Gastroesophageal sphincter (tissue), 3 donors: ENCODE results near the gene HMGCR.

ENCODE experiments used
- EP300 ChIP-seq: sonication (generic); formaldehyde crosslinking; IDR thresholded peaks from one replicate; pipeline ENCODE4 v1.6.1; 2017; ENCODE audit warnings: antibody characterized with exemption, mild to moderate bottlenecking
- TF ChIP-seq, protein P1 (sequence below), 4 experiments: fragments of 200-600 bp in 2 of 4; fragments of 450-650 bp in 2 of 4; sonication (generic) in 1 of 4; IDR thresholded peaks; one replicate each; pipeline ENCODE4 v1.5.1; 2017 to 2019; ENCODE audit warnings: antibody characterized with exemption in 4 of 4, mild to moderate bottlenecking in 2 of 4, moderate library complexity in 2 of 4

DNA sequence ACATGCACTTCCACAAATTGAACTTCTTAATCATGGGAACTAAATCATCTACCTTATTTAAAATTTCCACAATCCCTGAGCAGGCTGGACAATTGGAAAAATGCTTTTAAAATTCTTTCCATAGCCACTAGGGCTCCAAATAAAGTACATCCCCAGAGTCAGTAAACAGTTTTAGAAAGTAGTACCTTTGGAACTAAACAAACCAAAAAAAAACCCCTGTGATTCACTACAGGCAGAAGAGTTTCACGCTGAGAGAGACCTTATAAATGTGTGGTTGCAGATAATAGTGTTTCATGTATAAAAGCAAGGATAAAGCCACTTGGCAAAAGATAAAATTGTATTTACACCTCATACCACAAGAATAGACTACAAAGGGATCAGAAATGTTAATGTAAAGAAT is 11.8 kb upstream of the HMGCR start:
- TF ChIP-seq, protein P1, sequence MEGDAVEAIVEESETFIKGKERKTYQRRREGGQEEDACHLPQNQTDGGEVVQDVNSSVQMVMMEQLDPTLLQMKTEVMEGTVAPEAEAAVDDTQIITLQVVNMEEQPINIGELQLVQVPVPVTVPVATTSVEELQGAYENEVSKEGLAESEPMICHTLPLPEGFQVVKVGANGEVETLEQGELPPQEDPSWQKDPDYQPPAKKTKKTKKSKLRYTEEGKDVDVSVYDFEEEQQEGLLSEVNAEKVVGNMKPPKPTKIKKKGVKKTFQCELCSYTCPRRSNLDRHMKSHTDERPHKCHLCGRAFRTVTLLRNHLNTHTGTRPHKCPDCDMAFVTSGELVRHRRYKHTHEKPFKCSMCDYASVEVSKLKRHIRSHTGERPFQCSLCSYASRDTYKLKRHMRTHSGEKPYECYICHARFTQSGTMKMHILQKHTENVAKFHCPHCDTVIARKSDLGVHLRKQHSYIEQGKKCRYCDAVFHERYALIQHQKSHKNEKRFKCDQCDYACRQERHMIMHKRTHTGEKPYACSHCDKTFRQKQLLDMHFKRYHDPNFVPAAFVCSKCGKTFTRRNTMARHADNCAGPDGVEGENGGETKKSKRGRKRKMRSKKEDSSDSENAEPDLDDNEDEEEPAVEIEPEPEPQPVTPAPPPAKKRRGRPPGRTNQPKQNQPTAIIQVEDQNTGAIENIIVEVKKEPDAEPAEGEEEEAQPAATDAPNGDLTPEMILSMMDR (IDR thresholded peaks at IDR 0.05) = no peak
- no peak for TF ChIP-seq EP300
